SU-DHL-6 (cell line): ENCODE data around the gene SARDH.

ENCODE experiments used
- H2AFZ ChIP-seq: fragments of 200-600 bp; sonication (generic); 2 replicates; pipeline ENCODE4 v1.6.1; 2014; ENCODE audit warnings: low read depth, mild to moderate bottlenecking, moderate library complexity, mixed read lengths, antibody characterized with exemption, low read length; ENCODE audit not compliant: severe bottlenecking
- H3F3A ChIP-seq: fragments of 200-600 bp; shearing (Covaris generic); 2 replicates; pipeline ENCODE4 v1.6.0; 2016; ENCODE audit warnings: antibody characterized with exemption, mild to moderate bottlenecking; ENCODE audit not compliant: insufficient read depth
- H3K27ac ChIP-seq: fragments of 200-600 bp; sonication (generic); 2 replicates; pipeline ENCODE4 v1.5.1; 2016; ENCODE audit warnings: low read depth, mild to moderate bottlenecking, low read length, moderate library complexity, mixed read lengths
- H3K27me3 ChIP-seq: fragments of 200-600 bp; sonication (generic), shearing (Covaris generic); 2 replicates; pipeline ENCODE4 v1.6.0; 2014; ENCODE audit warnings: mild to moderate bottlenecking, low read length
- H3K36me3 ChIP-seq: fragments of 200-600 bp; sonication (generic); 2 replicates; pipeline ENCODE4 v1.6.1; 2014; ENCODE audit warnings: mild to moderate bottlenecking, low read length, mixed read lengths
- H3K4me2 ChIP-seq: fragments of 300-600, 200-600 bp; shearing (Covaris generic), sonication (generic); 2 replicates; pipeline ENCODE4 v1.6.0; 2014; ENCODE audit warnings: low read length, low read depth, mild to moderate bottlenecking; ENCODE audit not compliant: poor library complexity, severe bottlenecking
- H3K4me3 ChIP-seq: fragments of 200-600 bp; sonication (generic); 2 replicates; pipeline ENCODE4 v1.5.1; 2014; ENCODE audit warnings: antibody characterized with exemption, low read length, mild to moderate bottlenecking, mixed read lengths; ENCODE audit not compliant: insufficient read depth, poor library complexity, severe bottlenecking
- H3K79me2 ChIP-seq: fragments of 200-600 bp; sonication (generic); 2 replicates; pipeline ENCODE4 v1.6.1; 2014; ENCODE audit warnings: mild to moderate bottlenecking, low read length, moderate library complexity; ENCODE audit not compliant: insufficient read depth
- H3K9ac ChIP-seq: fragments of 200-600 bp; sonication (generic); 2 replicates; pipeline ENCODE4 v1.7.0; 2014; ENCODE audit warnings: mild to moderate bottlenecking, low read length
- H3K9me2 ChIP-seq: fragments of 200-600 bp; sonication (generic); replicated peaks from 2 replicates; pipeline ENCODE4 v1.6.1; 2014; ENCODE audit warnings: low read length; ENCODE audit not compliant: insufficient read depth
- H3K9me3 ChIP-seq: fragments of 200-600 bp; sonication (generic); 2 replicates; pipeline ENCODE4 v1.6.1; 2014; ENCODE audit warnings: low read length, mixed read lengths; ENCODE audit not compliant: insufficient read depth
- H4K20me1 ChIP-seq: fragments of 200-600 bp; sonication (generic); 2 replicates; pipeline ENCODE4 v1.6.1; 2014; ENCODE audit warnings: low read depth, mild to moderate bottlenecking, antibody characterized with exemption, low read length, moderate library complexity, mixed read lengths
- CTCF ChIP-seq: fragments of 200-600 bp; sonication (generic); IDR thresholded peaks from one replicate; pipeline ENCODE4 v1.5.1; 2017; ENCODE audit warnings: antibody characterized with exemption, mild to moderate bottlenecking, low read length, moderate library complexity; ENCODE audit not compliant: insufficient read depth, poor library complexity, severe bottlenecking
- EZH2phosphoT487 ChIP-seq: fragments of 200-600 bp; sonication (generic), shearing (Covaris generic); conservative IDR thresholded peaks from 2 replicates; pipeline ENCODE4 v1.6.1; 2018; ENCODE audit warnings: mild to moderate bottlenecking, antibody characterized with exemption, low read length, moderate library complexity, mixed read lengths

Gene SARDH, protein sequence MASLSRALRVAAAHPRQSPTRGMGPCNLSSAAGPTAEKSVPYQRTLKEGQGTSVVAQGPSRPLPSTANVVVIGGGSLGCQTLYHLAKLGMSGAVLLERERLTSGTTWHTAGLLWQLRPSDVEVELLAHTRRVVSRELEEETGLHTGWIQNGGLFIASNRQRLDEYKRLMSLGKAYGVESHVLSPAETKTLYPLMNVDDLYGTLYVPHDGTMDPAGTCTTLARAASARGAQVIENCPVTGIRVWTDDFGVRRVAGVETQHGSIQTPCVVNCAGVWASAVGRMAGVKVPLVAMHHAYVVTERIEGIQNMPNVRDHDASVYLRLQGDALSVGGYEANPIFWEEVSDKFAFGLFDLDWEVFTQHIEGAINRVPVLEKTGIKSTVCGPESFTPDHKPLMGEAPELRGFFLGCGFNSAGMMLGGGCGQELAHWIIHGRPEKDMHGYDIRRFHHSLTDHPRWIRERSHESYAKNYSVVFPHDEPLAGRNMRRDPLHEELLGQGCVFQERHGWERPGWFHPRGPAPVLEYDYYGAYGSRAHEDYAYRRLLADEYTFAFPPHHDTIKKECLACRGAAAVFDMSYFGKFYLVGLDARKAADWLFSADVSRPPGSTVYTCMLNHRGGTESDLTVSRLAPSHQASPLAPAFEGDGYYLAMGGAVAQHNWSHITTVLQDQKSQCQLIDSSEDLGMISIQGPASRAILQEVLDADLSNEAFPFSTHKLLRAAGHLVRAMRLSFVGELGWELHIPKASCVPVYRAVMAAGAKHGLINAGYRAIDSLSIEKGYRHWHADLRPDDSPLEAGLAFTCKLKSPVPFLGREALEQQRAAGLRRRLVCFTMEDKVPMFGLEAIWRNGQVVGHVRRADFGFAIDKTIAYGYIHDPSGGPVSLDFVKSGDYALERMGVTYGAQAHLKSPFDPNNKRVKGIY

DNA sequence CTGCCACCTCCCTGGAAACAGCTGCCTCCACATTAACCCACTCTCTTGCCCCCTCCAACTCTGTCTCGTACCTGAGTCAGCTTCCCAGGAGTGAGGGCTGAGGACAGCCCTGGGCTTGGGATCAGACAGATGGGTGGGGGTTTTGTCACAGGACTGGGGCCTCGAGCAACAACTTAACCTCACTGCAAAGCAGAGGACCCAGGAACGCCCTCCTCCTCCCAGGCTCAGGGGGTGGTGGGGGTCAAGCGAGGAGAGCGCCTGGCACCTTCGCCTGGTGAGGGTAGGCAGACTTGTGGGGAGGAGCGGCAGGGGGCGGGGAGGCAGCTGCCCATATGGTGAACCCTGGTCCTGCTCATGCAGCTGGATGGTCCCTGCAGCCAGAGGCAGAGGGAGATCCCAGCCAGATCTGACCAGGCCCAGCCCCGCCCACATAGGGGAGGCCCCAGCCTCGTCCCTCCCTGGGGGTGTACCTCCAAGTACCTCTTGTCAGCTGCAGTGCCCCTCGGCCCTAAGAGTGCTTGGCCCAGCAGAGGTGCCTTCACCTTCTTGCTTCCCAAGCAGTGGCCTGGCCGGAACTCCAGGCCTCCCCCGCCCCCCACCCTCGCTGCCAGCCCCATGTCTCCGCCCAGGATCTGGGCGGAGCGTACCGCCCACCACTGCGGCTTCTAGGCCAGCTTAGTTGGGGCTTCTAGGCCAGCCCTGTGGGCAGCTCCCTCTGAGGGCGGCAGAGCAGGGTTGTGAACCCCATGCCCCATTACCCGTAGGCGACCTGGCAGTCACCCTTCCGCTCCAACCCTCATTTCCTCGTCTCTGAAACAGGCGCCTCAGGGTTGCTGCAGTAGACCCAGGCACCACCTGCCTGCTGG lies at the start of gene SARDH:
TSS of gene SARDH (minus strand) at position 579 of the 866 bp plus-strand sequence. CDS start 4,179 bp downstream, outside the sequence.
- Histone ChIP-seq H3K27me3 (no peaks in the 10 kb centered on the region), H3F3A (no peaks in the 10 kb centered on the region), H3K27ac (no peak within 1 kb of the TSS), H3K9ac (no peak within 1 kb of the TSS), H3K9me2 (no peaks in the 10 kb centered on the region), H3K9me3 (no peaks in the 10 kb centered on the region), H2AFZ (no peak within 1 kb of the TSS), H3K4me2 (peak within 1 kb of the TSS; percentile 31), H3K36me3 (no peaks in the 10 kb centered on the region), H3K79me2 (no peaks in the 10 kb centered on the region), H4K20me1 (no peaks in the 10 kb centered on the region), H3K4me3 (no peak within 1 kb of the TSS)
- TF ChIP-seq CTCF (no peak), EZH2phosphoT487 (no peak)

GRCh38 chr9:133787754-133788025 lies 49.5 kb upstream of the SARDH start:
- Histone ChIP-seq H4K20me1 (no peaks in the 10 kb centered on the region), H2AFZ (no peak overlapping the region), H3F3A (peaks cover 6% of the 10 kb centered on the region; the same call in 1 of the 2 replicates), H3K4me3 (no peak overlapping the region), H3K27ac (no peak overlapping the region), H3K79me2 (no peaks in the 10 kb centered on the region), H3K9me3 (no peaks in the 10 kb centered on the region), H3K4me2 (no peak overlapping the region), H3K9ac (no peak overlapping the region), H3K27me3 (no peaks in the 10 kb centered on the region), H3K9me2 (no peaks in the 10 kb centered on the region), H3K36me3 (no peaks in the 10 kb centered on the region)
- TF ChIP-seq CTCF (no peak), EZH2phosphoT487 (no peak)

- no peak for TF ChIP-seq CTCF
- Histone ChIP-seq H3K79me2 (no peaks in the 10 kb centered on the region), H3K4me2 (peak overlapping the region; percentile 14)
Observed at GRCh38 chr9:133786907-133787753, 49.0 kb upstream of the SARDH start.

More at GRCh38 chr9:133786907-133787753, 49.0 kb upstream of the SARDH start:
- Histone ChIP-seq H3K9me2 (no peaks in the 10 kb centered on the region), H3K27me3 (no peaks in the 10 kb centered on the region), H4K20me1 (no peaks in the 10 kb centered on the region), H2AFZ (no peak overlapping the region), H3K36me3 (no peaks in the 10 kb centered on the region), H3F3A (peaks cover 9% of the 10 kb centered on the region; the same call in 1 of the 2 replicates), H3K27ac (peak overlapping the region; percentile 57), H3K4me3 (no peak overlapping the region), H3K9me3 (no peaks in the 10 kb centered on the region), H3K9ac (no peak overlapping the region)
